D341Med (cell line): ENCODE data around the gene SYT13.
"Not testable (repeated sequence)": the region's sequence is repeated elsewhere in the genome, so short reads cannot be mapped to it uniquely, and the experiment has no call there.

ENCODE experiments used
- DNase-seq: peaks from one replicate; pipeline ENCODE4 v3.0.0; 2012; ENCODE audit warnings: low spot score

The SYT13 gene

DNA sequence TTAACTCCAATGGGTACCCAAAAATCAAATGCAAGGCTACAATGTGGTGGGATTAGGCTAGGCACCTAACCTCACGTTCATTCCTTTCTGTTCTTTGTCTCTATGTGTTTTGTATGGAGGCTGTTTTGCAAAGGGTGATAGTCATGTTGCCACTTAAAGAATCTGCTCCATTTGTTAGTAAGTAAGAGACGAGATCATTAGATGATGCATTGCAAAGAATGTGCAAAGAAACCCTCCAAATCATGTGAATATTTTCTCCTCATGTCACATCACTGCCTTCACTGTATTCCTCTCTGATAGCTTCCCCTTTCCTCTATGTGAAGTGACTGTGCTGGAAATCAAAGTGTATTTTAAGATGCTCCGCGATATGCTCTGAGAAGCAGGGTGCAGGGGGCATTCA is 11.9 kb downstream of the SYT13 start:
- DNase-seq: no peak

DNA sequence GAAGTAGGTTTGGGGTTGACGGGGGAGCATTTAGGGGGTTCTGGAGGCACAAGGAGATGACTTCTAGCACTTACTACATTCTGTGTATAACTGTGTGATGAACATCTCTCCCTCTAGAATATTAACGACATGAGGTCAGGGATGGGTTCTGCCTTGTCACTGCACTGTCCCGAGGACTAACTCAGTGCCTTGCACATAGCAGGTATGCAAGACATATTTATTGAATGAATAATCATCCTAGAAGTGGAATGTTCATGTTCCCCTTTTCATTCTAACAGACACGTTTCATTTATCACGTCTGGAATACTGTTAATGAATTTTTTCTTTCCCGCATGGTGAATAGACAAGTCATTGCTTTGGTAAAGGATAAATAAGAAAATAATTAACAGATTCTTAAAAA is 12.6 kb downstream of the SYT13 start:
- no peak for DNase-seq

DNA sequence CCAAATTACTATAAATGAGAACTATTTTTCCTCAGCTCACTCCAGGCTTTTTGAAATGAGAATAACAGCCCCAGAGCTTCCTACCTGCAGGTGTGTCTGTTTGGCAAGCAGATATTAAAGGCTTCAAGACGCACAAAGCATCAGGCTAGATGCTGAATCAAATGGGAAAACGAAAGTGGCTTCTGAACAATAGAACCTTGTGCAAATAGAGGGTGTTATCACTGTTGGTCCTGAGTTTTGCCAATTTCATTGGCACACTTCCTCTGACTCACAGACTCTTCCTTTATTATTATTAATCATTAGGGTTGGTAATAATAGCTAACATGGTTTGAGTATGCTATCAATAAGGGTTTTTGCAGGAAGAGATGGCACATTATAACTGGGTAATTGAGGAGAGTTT is 13.4 kb downstream of the SYT13 start:
- DNase-seq: no peak

DNA sequence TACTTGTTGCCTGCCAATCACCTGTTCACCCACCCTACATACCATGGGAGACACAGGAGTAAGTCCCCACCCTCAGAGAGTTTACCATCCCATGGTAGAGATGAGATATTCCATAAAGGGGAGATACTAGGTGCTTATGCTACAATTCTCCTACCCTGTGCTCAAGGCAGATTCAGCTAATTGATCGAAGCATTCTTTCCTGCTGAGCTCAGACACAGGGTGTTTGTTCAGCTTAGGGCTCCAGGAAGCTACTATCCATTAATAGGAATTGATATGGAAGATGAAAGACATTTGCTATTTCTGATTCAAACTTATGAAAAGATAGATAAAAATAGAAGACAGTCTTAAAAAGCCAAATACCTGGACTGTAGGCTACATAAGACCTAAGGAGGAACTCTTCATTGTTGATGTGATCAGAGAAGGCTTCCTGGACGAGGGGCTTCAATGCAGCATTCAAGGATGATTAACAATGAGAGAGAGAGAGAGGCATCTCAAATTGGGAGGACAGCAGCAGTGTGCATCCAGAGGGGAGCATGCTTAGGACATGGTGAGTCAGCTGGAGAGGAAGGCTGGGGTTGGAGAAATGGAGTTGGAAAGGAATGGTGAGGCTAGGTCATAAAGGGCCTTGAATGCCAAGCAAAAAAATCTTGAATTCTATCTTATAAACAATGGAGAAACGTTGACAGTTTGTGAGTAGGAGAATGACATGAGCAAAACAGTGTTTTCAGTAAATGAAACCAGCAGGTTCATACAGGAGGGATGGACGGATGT is 15.0 kb downstream of the SYT13 start:
- no peak for DNase-seq

DNA sequence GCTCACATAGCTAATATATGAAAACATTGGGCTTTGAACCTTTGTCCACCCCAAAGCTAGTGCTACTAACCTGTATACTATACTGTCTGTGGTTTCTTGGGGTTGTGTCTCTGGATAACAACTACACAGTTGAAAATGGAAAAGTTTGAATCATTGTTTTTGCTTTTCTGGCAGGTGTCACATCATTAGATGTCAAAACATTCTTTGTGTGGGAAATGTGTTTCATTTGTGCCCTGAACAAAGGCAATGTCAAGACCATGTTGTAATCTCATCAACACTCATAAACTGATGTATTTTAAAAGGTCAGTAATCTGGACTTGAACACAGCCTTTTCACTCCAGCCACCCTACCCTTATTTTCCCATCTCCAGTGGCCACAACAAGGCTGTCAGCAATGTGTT is 16.5 kb downstream of the SYT13 start:
- DNase-seq: no peak

DNA sequence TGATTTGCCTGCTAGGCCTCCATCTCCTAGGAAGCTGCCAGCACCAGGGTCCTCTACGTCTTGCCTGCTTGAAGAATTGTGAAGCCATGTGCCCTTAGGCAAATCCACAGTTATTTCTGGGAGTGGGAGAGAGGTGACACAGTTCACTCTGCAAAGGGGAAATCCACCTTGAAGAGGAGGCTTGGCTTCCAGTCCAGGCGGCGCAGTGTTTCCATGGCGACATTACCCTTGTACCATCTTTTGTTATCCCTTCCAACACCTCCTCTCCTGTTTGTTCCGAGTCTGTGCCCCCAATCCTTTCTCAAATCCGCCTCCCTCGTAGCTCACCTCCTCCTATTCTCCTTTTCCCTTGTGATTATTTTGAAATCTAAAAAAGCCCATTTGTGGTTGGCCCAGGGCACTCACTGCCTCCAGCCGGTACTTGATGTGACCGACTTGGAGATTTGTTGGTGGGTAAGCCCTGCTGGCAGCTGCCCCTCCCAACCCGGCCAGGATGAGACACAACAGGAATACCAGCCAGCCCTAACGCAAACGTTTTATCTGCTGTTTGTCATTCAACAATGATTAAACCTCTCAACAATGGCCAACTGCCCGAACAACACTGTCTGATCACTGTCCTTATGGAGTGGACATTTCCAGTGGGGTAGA is 18.4 kb downstream of the SYT13 start:
- DNase-seq: no peak

DNA sequence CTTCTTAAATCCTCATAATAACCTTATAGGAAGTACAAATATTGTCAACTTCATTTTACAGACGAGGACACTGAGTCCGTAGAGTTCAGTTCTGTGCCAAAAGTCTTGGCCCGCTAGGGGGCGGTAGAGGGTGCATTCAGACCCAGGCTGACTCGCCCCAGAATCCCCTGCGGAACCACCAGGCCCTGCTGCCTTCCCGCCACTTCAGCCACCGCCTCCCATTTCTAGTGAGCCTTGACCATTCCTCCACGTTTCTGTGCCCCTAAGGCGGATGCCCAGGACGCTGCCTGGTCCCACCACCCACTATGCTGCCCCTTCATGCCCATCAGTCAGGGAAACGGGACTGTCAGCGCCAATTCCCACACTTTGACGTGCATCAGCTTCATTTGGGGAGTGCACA is 19.1 kb downstream of the SYT13 start:
- DNase-seq: peak; percentile 50

DNA sequence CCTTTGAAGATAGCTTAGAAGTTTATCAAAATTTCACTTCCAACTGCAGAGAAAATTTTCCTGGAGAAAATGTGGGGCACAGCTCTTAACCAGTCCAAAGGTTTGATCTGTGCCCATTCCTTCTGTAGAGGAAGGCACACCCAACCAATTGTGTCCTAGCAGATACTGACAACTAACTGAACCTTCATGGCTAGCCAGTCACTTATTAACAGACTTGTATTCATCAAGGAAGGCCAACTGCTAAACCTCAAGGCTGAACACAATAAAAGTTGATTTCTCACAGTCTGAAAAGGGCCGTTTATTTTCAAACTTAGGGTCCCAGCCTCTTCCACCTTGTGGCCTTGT is 19.5 kb downstream of the SYT13 start:
- no peak for DNase-seq

DNA sequence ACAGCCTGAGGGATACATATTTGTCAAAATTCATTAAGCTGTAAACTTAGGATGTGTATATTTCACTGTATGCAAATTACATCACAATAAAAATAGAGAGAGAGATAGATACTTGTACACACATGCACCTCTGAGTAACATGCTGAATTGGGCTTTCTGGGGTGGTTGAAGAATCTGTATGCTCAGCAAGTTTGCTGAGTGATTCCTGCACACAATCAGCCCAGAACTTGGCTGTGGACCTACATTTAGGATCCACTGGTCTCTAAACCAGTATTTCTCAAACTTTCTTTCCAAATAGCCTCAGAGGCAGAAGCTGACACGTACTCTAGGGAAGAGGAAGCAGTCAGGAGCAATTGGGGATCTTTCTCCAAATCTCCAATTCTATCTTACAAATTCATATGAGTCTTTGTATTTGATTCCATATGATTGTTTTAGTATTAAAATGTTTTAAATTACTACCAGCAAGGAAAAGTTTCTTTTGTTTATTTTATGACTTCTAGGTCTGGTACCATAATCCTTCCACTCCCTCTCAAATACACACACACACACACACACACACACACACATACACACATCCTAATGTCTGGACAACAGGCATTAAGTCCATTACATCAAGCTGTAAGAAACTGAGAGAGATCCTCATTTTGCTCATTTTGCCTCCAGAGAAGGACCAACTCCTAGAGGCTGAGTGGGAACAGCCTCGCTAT is 20.0 kb downstream of the SYT13 start:
- DNase-seq: no peak

DNA sequence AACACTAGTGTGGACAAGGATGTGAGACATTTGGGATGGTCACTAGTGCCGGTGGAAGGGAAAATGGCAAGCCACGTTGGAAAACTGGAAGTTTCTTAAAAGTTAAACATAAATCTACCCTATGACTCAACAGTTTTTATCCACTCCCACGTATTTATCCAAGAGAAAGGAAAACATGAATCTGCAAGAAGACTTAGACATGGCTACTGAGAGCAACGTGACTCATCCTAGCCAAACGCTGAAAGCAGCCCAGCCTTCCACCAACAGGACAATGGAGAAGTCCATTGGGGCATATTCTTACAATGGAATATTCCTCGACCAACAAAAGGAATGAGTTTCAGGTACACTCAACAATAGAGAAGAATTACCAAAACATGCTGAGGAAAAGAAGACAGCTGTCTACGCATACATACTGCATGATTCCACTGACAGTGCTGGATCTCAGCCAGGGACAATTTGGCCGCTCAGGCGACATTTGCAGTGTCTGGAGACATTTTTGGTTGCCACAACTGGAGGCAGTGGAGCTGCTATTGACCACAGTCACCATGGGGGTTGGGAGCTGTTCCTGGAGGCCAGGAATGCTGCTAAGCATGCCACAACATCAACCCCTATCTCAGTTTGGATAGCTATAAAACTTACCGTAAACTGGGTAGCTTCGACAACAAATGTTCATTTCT is 21.2 kb downstream of the SYT13 start:
- no peak for DNase-seq

DNA sequence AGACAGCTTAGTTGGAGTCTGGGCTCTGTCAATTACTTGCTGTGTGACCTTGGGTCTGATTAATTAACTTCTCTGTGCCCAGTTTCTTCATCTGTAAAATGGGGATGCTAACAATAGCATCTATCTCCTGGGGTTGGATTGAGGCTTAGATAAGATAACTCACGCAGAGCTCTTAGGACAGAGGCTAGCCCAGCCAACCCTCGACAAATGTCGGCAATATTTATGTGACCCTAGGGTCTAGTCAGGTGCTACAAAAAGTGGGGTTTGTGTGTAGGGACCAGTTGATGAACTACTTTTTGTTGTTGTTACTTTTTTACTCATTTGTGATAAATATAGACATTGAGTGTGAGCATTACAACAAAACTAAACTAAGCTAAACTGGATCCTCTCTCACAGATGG is 22.4 kb downstream of the SYT13 start:
- no peak for DNase-seq

DNA sequence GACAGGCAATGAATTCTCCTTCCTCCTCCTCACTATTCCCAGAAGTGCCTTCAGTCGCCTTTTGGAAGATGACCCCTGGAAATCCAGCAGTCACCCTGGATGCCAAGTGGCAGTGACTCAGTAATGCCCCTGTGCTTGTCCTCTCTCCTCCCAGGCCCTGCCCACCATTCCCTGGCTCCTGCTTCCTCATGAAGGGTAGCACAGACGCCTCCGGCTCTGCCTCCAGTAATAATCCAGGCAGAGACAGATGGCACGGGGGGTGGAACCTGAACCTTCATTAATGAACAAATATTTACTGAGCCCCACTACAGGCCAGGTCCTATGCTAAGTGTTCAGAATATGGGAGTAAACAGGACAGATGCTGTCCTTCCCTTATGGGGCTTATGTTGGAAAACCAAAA is 23.2 kb downstream of the SYT13 start:
- peak; percentile 52 for DNase-seq

DNA sequence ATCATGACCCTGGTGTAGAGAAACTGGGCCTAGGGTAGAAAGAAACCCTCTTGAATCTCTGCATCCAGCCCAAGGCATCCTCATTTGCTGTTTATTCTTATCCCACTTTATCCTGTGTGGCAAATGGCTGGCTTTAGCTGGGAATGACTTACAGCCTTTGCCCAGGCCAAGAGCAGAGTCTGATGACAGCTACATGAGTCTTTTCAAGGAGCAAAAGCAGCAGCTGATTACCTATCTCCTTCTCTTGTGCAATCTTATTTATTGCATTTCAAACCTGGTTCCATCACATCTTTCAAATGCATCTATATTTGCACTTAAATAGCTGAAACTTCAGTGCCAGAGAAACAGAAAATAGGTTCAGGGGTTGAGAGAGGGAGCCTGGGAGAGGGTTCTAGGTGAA is 26.1 kb downstream of the SYT13 start:
- no peak for DNase-seq

DNA sequence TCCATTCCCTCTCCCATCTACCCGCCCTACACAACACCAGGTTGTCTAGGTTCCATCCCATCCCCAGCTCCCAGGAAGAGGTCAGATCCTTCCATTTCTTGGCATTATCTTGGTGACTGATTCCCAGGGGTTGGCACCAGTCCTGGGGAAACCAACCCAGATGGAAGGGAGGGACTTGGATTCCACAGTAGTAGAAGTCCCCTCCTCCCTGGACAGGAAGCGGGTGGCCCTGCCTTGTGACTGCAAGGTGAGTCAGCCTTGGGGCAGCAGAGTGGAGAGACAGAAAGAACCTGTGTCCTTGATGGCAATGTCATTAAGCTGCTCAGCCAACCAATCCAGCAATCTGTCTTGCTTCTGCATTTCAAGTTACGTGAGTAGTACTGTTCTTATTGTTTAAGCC is 26.5 kb downstream of the SYT13 start:
- no peak for DNase-seq

DNA sequence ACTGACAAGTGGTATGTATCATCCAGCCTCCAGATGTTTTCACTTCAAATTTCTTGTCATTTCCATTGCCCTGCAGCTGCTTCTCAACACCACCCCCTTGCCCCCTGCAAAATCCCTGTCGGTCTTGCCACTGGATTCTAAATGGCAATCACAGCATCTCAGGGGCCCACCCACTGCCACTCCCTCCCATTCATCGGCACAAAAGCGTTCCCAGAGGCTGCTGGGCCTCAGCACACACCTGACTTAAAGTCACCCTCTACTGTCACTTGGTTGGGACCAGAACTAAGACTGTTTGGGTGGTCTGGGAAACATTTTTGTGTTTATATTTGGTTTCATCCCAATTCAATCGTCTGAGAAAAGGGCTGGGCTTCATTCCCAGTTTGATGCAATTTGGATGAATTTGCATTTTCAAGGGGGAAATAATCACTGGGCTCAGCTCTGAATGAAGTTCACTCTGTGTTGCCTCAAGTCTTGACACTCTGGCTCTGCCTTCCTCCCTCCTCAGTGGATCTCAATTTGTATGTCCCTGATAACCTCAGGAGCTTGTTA is 27.1 kb downstream of the SYT13 start:
- DNase-seq: no peak

DNA sequence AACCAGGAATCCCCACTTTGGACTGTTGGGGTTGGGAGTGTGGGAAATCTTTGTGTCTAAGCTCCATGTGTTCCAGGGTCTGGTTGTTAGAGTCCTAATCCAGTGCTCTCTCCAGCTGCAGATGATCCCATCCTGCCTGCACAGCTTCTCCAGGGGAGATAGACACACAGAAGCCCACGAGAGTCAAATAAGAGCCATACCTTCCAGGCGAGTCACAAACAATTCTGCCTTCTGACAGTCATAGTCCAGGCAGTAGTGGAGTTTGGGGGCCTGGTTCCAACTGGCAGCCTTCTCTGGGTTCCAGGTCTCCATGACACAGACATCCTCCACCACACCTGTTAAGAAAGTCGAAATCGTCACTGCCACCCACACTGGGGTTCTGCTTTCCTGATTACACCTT is 32.1 kb downstream of the SYT13 start:
- no peak for DNase-seq

DNA sequence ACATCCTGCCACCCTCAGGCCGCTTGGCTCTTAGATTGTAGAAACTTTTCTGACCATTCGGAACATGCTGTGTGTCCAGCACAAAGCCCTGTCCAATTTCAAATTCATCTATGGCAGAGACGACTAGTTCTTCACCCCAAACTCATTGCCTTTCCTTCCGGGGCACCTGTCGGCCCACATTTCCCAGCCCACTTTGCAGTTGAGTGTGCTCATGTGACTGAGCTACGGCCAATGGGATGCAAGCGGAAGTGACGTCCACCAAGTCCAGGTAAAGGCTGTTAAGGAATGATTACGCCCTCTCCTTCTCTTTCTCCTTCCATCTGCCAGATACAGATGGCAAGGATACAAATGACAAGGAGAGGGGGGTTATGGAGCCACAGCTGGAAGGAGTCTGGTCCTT is 32.5 kb downstream of the SYT13 start:
- no peak for DNase-seq

DNA sequence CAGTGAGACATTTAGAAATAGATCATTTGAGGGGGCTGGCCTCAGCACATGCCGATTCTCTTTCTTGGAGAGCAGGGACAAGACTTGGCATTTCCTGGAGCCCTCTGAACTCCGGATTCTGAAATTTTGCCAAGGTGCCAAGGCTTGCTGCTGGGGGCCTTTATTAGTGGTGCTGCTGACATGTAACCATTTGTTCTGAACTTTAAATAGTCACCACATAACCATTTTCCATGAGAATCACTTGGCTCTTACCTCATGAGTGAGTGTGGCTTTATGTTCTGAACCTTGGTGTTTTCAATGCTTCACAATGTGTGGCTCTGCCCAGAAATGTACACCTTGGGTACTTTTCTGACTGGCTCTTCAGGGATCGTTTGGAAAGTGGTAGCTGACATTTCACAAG is 33.3 kb downstream of the SYT13 start:
- DNase-seq: no peak

DNA sequence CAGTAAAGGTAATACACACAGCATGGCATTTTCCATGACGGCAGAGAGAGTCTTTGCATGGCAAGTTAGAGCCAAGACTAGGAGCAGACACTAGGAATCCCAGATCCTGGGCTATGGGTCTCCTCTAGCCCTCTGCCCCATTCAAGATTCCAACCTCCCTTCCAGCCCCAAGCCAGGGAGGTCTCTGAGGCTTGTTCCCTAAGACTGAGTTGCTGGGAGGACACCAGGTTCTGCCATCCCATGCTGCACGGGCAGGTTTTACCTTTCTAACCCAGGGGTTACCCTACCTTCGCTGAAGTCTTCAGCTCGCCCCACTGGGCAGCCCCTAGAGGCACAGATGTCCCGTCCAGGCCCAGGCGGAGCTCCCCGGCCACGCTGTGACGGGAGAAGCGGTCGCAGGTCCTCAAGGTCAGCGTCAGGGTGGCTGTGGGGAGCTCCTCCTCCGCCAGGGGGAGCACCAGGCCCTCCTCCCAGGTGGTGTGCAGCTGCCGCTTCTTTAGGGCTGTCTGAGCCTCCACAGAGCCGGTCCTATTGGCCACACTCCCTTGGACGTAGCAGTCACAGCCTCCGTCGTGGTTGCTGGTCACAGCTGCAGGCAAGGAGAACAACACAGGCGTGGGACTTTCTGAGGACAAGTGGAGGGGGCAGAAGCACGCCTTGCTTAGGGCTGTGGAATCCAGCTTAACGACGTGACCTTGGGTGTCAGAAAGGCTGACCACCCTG is 33.8 kb downstream of the SYT13 start:
- peak; percentile 86 for DNase-seq

DNA sequence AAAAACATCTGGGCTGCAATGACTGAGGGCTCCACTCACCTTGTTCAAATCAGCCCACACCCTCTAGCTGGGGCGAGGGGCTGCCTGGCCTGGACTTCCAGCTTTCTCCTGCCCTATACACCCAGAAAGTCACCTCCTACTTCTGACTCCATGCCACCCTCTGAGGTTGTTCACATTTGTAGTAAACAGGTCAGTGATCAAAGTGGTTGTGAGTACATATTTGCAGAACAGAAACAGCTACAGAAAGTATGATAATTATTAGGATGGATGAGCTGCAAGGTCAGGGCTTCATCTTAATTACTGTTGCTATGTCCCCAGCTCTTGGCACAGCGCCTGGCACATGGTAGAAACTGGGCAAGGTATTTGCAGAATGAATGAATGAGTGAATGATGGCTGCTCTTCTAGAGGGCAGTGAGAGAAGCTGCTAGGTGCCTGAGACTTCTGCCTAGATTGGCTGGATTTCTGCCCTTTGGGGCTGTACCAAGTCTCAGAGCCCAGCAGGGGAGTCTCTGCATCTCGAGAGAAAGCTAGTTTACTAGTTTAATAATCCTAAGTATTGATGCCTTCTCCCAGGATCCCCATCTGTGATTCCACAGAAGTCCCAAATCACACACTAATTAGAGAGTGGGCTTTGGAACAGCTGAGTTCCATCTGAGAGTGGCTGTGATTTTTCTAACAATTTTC is 36.0 kb downstream of the SYT13 start:
- no peak for DNase-seq

DNA sequence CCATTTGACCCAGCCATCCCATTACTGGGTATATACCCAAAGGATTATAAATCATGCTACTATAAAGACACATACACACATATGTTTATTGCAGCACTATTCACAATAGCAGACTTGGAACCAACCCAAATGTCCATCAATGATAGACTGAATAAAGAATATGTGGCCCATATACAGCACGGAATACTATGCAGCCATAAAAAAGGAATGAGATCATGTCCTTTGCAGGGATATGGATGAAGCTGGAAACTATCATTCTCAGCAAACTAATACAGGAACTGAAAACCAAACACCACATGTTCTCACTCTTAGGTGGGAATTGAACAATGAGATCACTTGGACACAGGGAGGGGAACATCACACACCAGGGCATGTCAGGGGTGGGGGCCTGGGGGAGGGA is 36.8 kb downstream of the SYT13 start:
- not testable (repeated sequence) for DNase-seq
